ENCODE results near the gene SST. TPM values are rescaled to one million over a fixed set of nuclear protein-coding genes. Genes with fewer than 3 reads are reported as not detected.

Gene SST
- total and polyA plus RNA-seq, 2 of the 8 experiments (the other 6 are each of a cell fraction or from before 2014, with no cell fraction given), result 0.50 TPM; not detected in 1

DNA sequence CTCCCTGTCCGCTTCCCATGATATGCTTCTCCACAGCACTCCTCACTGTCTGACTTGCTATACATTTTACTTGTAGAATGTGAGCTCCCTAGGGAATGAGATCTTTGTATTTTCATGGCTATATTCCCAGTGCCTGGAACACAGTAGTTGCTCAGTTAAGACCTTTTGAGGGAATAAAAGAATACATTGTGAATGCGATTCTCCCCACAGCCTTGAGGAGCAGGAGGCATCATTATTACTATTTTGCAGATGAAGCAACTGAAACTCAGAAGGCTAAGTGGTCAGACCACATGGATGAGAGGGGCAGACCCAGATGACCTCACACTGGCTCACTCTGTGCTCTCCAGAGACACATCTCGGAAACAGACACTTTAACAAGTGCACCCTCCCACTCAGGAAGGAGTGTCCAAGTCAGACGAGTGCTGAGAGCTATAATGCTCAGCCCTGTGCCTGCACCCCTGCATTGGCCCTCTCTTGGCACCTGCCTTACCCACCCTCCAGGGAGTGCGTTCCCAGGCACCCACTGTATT lies 46.8 kb downstream of the SST start:
- no peak overlapping the region for H4K91ac ChIP-seq (replicated peaks; ENCODE audit: insufficient read length, low read length)
- no peaks in the 10 kb centered on the region for H4K20me1 ChIP-seq (replicated peaks in 1 of 2; ENCODE audit: control insufficient read depth in 1 of 2, insufficient read depth in 2 of 2, low read length in 2 of 2)
- H3K23ac ChIP-seq (ENCODE audit: insufficient read length), result no peak overlapping the region
- H3K9ac ChIP-seq (replicated peaks in 1 of 4; ENCODE audit: extremely low read depth in 1 of 4, low read depth in 3 of 4, low read length in 3 of 4), result no peak overlapping the region
- no peak for TF ChIP-seq CBX8 (IDR thresholded peaks at IDR 0.05; ENCODE audit: borderline replicate concordance, low read depth, low read length)
- TF ChIP-seq, protein P1, sequence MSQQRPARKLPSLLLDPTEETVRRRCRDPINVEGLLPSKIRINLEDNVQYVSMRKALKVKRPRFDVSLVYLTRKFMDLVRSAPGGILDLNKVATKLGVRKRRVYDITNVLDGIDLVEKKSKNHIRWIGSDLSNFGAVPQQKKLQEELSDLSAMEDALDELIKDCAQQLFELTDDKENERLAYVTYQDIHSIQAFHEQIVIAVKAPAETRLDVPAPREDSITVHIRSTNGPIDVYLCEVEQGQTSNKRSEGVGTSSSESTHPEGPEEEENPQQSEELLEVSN (IDR thresholded peaks at IDR 0.05), result no peak
- no peak overlapping the region for H3K4ac ChIP-seq (replicated peaks; ENCODE audit: insufficient read length, low read depth, low read length)
- H3K4me1 ChIP-seq (replicated peaks in 1 of 4; ENCODE audit: control insufficient read depth in 3 of 4, insufficient read depth in 4 of 4, low read length in 3 of 4), result peaks cover 4 to 14% (median 10%) of the 10 kb centered on the region in 4 experiments
- WGBS, 2 experiments (ENCODE audit: extremely low coverage in 1 of 2, insufficient coverage in 1 of 2, insufficient read length in 1 of 2, insufficient replicate concordance in 2 of 2, low coverage in 1 of 2, low lambda C conversion rate in 2 of 2, missing lambda C conversion rate in 1 of 2), result 85% methylated on average over 5 of the region's 5 CpGs; no CpG with 5 or more reads in 1 of the 2 experiments
- no peak for FAIRE-seq
- H3K79me1 ChIP-seq (ENCODE audit: low read depth, low read length), result no peaks in the 10 kb centered on the region
- no peak overlapping the region for H2BK20ac ChIP-seq (ENCODE audit: low read length)
- H2BK12ac ChIP-seq (ENCODE audit: low read depth, low read length), result no peak overlapping the region
- no peak for DNase-seq (ENCODE audit: low read depth in 1 of 2, low spot score in 2 of 2)
- peaks cover 2 to 31% (median 22%) of the 10 kb centered on the region in 4 experiments; a peak in 5 of 7 replicates for H3K27me3 ChIP-seq (replicated peaks in 1 of 4; ENCODE audit: control insufficient read depth in 3 of 4, extremely low read depth in 1 of 4, insufficient read depth in 3 of 4, low read length in 3 of 4)
- no peak overlapping the region for H3K56ac ChIP-seq (replicated peaks; ENCODE audit: insufficient read length, low read depth, low read length)
- H2BK120ac ChIP-seq (replicated peaks; ENCODE audit: low read depth, low read length), result no peak overlapping the region
- H3K27ac ChIP-seq (ENCODE audit: low read depth, low read length), result no peak overlapping the region
- no peak overlapping the region for H3K18ac ChIP-seq (ENCODE audit: extremely low read depth, low read length)
- no peaks in the 10 kb centered on the region for H3K36me3 ChIP-seq (ENCODE audit: control insufficient read depth in 2 of 4, insufficient read depth in 4 of 4, low read length in 3 of 4)
- POLR2A ChIA-PET (ENCODE audit: partially characterized antibody), result no interaction called here
- H3K79me2 ChIP-seq (ENCODE audit: control insufficient read depth in 1 of 2, insufficient read depth in 2 of 2, low read length in 2 of 2), result no peaks in the 10 kb centered on the region
- H3K4me3 ChIP-seq (ENCODE audit: extremely low read depth in 1 of 4, insufficient read depth in 2 of 4, low read depth in 3 of 4, low read length in 4 of 4), result no peak overlapping the region
- H2AK5ac ChIP-seq (ENCODE audit: low read depth, low read length), result no peak overlapping the region
- no peak overlapping the region for H3K14ac ChIP-seq (ENCODE audit: insufficient read length)
- H2BK5ac ChIP-seq (ENCODE audit: low read depth, low read length), result no peak overlapping the region
- H4K8ac ChIP-seq (ENCODE audit: extremely low read depth, insufficient read depth, low read length), result no peak overlapping the region
- no peak overlapping the region for H2BK15ac ChIP-seq (ENCODE audit: low read length)
- CTCF ChIA-PET (ENCODE audit: partially characterized antibody), result interaction anchor here (0.9 to 4.2 kb wide), 8 partner anchors 8 to 305 kb away, joined by 3 to 34 read pairs (median 8); partner anchors contain the start of gene SST
- no peaks in the 10 kb centered on the region for H3K23me2 ChIP-seq (ENCODE audit: low read depth, low read length)
- H4K5ac ChIP-seq (ENCODE audit: insufficient read length, low read depth, low read length), result no peak overlapping the region
- H2AFZ ChIP-seq (ENCODE audit: low read length), result no peak overlapping the region
- H3K4me2 ChIP-seq (ENCODE audit: insufficient read depth in 1 of 2, low read depth in 2 of 2, low read length in 2 of 2), result no peak overlapping the region
- no peaks in the 10 kb centered on the region for H3K9me3 ChIP-seq (ENCODE audit: insufficient read depth in 2 of 2, low read depth in 1 of 2, low read length in 1 of 2)
